ENCODE measurements around the gene PODN. TPM values are rescaled to one million over a fixed set of nuclear protein-coding genes. Genes with fewer than 3 reads are reported as not detected.

Gene PODN
- total RNA-seq, 1 donor: 52.8 TPM

GRCh38 chr1:53031732-53032131 lies 30.3 kb upstream of the PODN start:
- no peak overlapping the region for H3K4me2 ChIP-seq (ENCODE audit: insufficient read depth, low read length)
- H3K27me3 ChIP-seq (ENCODE audit: insufficient read depth, low read length): no peaks in the 10 kb centered on the region
- TF ChIP-seq CTCF (IDR thresholded peaks at IDR 0.05; ENCODE audit: extremely low read depth, low read depth, low read length): no peak
- H3K79me2 ChIP-seq (ENCODE audit: insufficient read depth, low read length): peaks cover 11% of the 10 kb centered on the region
- no peak overlapping the region for H2AFZ ChIP-seq (ENCODE audit: low read length)
- DNase-seq (ENCODE audit: insufficient read length, low spot score, missing footprints): no peak
- no peaks in the 10 kb centered on the region for H3K4me1 ChIP-seq (ENCODE audit: insufficient read depth, low read length)
- H3K36me3 ChIP-seq (ENCODE audit: insufficient read depth, low read length): peaks cover 15% of the 10 kb centered on the region
- no peaks in the 10 kb centered on the region for H3K9me3 ChIP-seq (ENCODE audit: low read depth, low read length)
- H3K27ac ChIP-seq (ENCODE audit: low read depth, low read length): no peak overlapping the region
- H4K20me1 ChIP-seq (ENCODE audit: insufficient read depth, low read length): peaks cover 5% of the 10 kb centered on the region
- no peak overlapping the region for H3K4me3 ChIP-seq (ENCODE audit: insufficient read depth, low read length)

- H2AFZ ChIP-seq (ENCODE audit: low read length): no peak overlapping the region
- no peak overlapping the region for H3K4me2 ChIP-seq (ENCODE audit: insufficient read depth, low read length)
- peaks cover 22% of the 10 kb centered on the region for H3K36me3 ChIP-seq (ENCODE audit: insufficient read depth, low read length)
- H3K27ac ChIP-seq (ENCODE audit: low read depth, low read length): no peak overlapping the region
- DNase-seq (ENCODE audit: insufficient read length, low spot score, missing footprints): no peak
- H4K20me1 ChIP-seq (ENCODE audit: insufficient read depth, low read length): peaks cover 6% of the 10 kb centered on the region
- H3K79me2 ChIP-seq (ENCODE audit: insufficient read depth, low read length): peaks cover 4% of the 10 kb centered on the region
- H3K4me3 ChIP-seq (ENCODE audit: insufficient read depth, low read length): no peak overlapping the region
- no peaks in the 10 kb centered on the region for H3K27me3 ChIP-seq (ENCODE audit: insufficient read depth, low read length)
- no peaks in the 10 kb centered on the region for H3K9me3 ChIP-seq (ENCODE audit: low read depth, low read length)
- TF ChIP-seq CTCF (IDR thresholded peaks at IDR 0.05; ENCODE audit: extremely low read depth, low read depth, low read length): no peak
- no peaks in the 10 kb centered on the region for H3K4me1 ChIP-seq (ENCODE audit: insufficient read depth, low read length)
Observed at GRCh38 chr1:53037159-53037558, 24.9 kb upstream of the PODN start.

- Histone ChIP-seq H3K4me2 (ENCODE audit: insufficient read depth, low read length) (no peak overlapping the region), H3K79me2 (ENCODE audit: insufficient read depth, low read length) (no peaks in the 10 kb centered on the region), H3K27me3 (ENCODE audit: insufficient read depth, low read length) (no peaks in the 10 kb centered on the region), H3K4me1 (ENCODE audit: insufficient read depth, low read length) (peaks cover 5% of the 10 kb centered on the region), H3K27ac (ENCODE audit: low read depth, low read length) (no peak overlapping the region), H3K4me3 (ENCODE audit: insufficient read depth, low read length) (no peak overlapping the region), H4K20me1 (ENCODE audit: insufficient read depth, low read length) (peaks cover 3% of the 10 kb centered on the region), H3K9me3 (ENCODE audit: low read depth, low read length) (no peaks in the 10 kb centered on the region), H2AFZ (ENCODE audit: low read length) (no peak overlapping the region), H3K36me3 (ENCODE audit: insufficient read depth, low read length) (peaks cover 18% of the 10 kb centered on the region)
- TF ChIP-seq CTCF (IDR thresholded peaks at IDR 0.05; ENCODE audit: extremely low read depth, low read depth, low read length): no peak
- no peak for DNase-seq (ENCODE audit: insufficient read length, low spot score, missing footprints)
Observed at GRCh38 chr1:53038566-53038965, 23.4 kb upstream of the PODN start.

GRCh38 chr1:53043271-53043670 lies 18.7 kb upstream of the PODN start:
- Histone ChIP-seq H3K9me3 (ENCODE audit: low read depth, low read length) (no peaks in the 10 kb centered on the region), H3K36me3 (ENCODE audit: insufficient read depth, low read length) (peaks cover 15% of the 10 kb centered on the region), H3K79me2 (ENCODE audit: insufficient read depth, low read length) (no peaks in the 10 kb centered on the region), H3K27me3 (ENCODE audit: insufficient read depth, low read length) (no peaks in the 10 kb centered on the region), H3K4me1 (ENCODE audit: insufficient read depth, low read length) (peaks cover 20% of the 10 kb centered on the region), H3K27ac (ENCODE audit: low read depth, low read length) (no peak overlapping the region), H3K4me3 (ENCODE audit: insufficient read depth, low read length) (no peak overlapping the region), H3K4me2 (ENCODE audit: insufficient read depth, low read length) (no peak overlapping the region), H4K20me1 (ENCODE audit: insufficient read depth, low read length) (no peaks in the 10 kb centered on the region), H2AFZ (ENCODE audit: low read length) (no peak overlapping the region)
- peak; percentile 43 for DNase-seq (ENCODE audit: insufficient read length, low spot score, missing footprints)
- no peak for TF ChIP-seq CTCF (IDR thresholded peaks at IDR 0.05; ENCODE audit: extremely low read depth, low read depth, low read length)

All from osteoblast (primary cell).